CD14-positive monocyte (primary cell): Measurements from ENCODE around the gene CDX2. TPM values are rescaled to one million over a fixed set of nuclear protein-coding genes. Genes with fewer than 3 reads are reported as not detected.

ENCODE experiments used
- DNase-seq, 3 donors: peaks; one replicate each; pipeline ENCODE4 v3.0.0-alpha.2; 2011 to 2022
- H2AFZ ChIP-seq: 2 replicates; pipeline ENCODE4 v1.6.0; 2012; ENCODE audit warnings: mild to moderate bottlenecking, low read depth, low read length, inconsistent platforms; ENCODE audit not compliant: insufficient read depth, poor library complexity, severe bottlenecking
- H3K27ac ChIP-seq, 2 donors: 1 replicate in 1 of 2; 2 replicates in 1 of 2; pipeline ENCODE4 v1.5.1; 2012 to 2013; ENCODE audit warnings: low read length in 2 of 2, control low read depth in 1 of 2, inconsistent platforms in 1 of 2, low read depth in 1 of 2, mild to moderate bottlenecking in 1 of 2
- H3K27me3 ChIP-seq, 2 donors: one replicate each; pipeline versions ENCODE4 v1.6.0 to v1.6.1; 2011 to 2013; ENCODE audit warnings: low read length in 2 of 2; ENCODE audit not compliant: control insufficient read depth in 2 of 2, insufficient read depth in 2 of 2
- H3K36me3 ChIP-seq, 2 donors: replicated peaks in 1 of 2; 1 replicate in 1 of 2; 2 replicates in 1 of 2; pipeline versions ENCODE4 v1.5.1 to v1.6.1; 2012 to 2013; ENCODE audit warnings: low read length in 2 of 2, control low read depth in 1 of 2, inconsistent platforms in 1 of 2, mild to moderate bottlenecking in 1 of 2; ENCODE audit not compliant: insufficient read depth in 2 of 2, control insufficient read depth in 1 of 2
- H3K4me1 ChIP-seq, 2 donors: 1 replicate in 1 of 2; 2 replicates in 1 of 2; pipeline versions ENCODE4 v1.5.1 to v1.6.1; 2012 to 2013; ENCODE audit warnings: low read length in 2 of 2, control low read depth in 1 of 2, inconsistent platforms in 1 of 2, mild to moderate bottlenecking in 1 of 2, moderate library complexity in 1 of 2; ENCODE audit not compliant: insufficient read depth in 2 of 2, control insufficient read depth in 1 of 2
- H3K4me2 ChIP-seq: replicated peaks from 2 replicates; pipeline ENCODE3; 2012; ENCODE audit warnings: low read length, moderate library complexity, mild to moderate bottlenecking; ENCODE audit not compliant: poor library complexity, severe bottlenecking; ENCODE audit errors: extremely low read depth
- H3K4me3 ChIP-seq, 3 experiments: fragments of 200-600 bp in 1 of 3; sonication (generic) in 1 of 3; replicated peaks in 1 of 3; 1 replicate in 2 of 3; 2 replicates in 1 of 3; pipeline ENCODE4 v1.5.1; 2011 to 2013; ENCODE audit warnings: low read length in 3 of 3, mild to moderate bottlenecking in 3 of 3, control low read depth in 2 of 3, low read depth in 2 of 3, inconsistent platforms in 1 of 3, moderate library complexity in 1 of 3
- H3K79me2 ChIP-seq: 2 replicates; pipeline ENCODE4 v1.6.0; 2012; ENCODE audit warnings: mild to moderate bottlenecking, control low read depth, inconsistent platforms, low read length, moderate library complexity; ENCODE audit not compliant: insufficient read depth
- H3K9ac ChIP-seq: 2 replicates; pipeline ENCODE4 v1.6.0; 2017; ENCODE audit warnings: low read length, mild to moderate bottlenecking; ENCODE audit not compliant: insufficient read depth, poor library complexity, severe bottlenecking
- H3K9me3 ChIP-seq, 2 donors: replicated peaks in 1 of 2; 1 replicate in 1 of 2; 2 replicates in 1 of 2; pipeline versions ENCODE4 v1.5.1 to v1.6.1; 2012 to 2013; ENCODE audit warnings: low read length in 2 of 2, control low read depth in 1 of 2; ENCODE audit not compliant: control insufficient read depth in 1 of 2, insufficient read depth in 1 of 2
- H4K20me1 ChIP-seq: 2 replicates; pipeline ENCODE4 v1.6.0; 2012; ENCODE audit warnings: mild to moderate bottlenecking, low read length, control low read depth, moderate library complexity; ENCODE audit not compliant: insufficient read depth
- H3K27ac Mint-ChIP-seq, 7 donors: one replicate each; pipeline ENCODE4 v1.8.0; 2020; ENCODE audit warnings: mild to moderate bottlenecking in 7 of 7, mixed read lengths in 7 of 7, moderate library complexity in 6 of 7, inconsistent platforms in 2 of 7
- H3K27me3 Mint-ChIP-seq, 3 donors: one replicate each; pipeline ENCODE4 v1.8.0; 2021 to 2022; ENCODE audit warnings: low read depth in 3 of 3, mild to moderate bottlenecking in 3 of 3, mixed read lengths in 3 of 3, moderate library complexity in 3 of 3, inconsistent platforms in 1 of 3
- H3K36me3 Mint-ChIP-seq, 2 donors: one replicate each; pipeline ENCODE4 v1.8.0; 2020; ENCODE audit warnings: mixed read lengths in 2 of 2, inconsistent platforms in 1 of 2, mild to moderate bottlenecking in 1 of 2
- H3K4me1 Mint-ChIP-seq: one replicate; pipeline ENCODE4 v1.8.0; 2020; ENCODE audit warnings: mild to moderate bottlenecking, mixed read lengths
- H3K4me3 Mint-ChIP-seq, 2 donors: one replicate each; pipeline ENCODE4 v1.8.0; 2020; ENCODE audit warnings: mild to moderate bottlenecking in 2 of 2, mixed read lengths in 2 of 2, moderate library complexity in 1 of 2
- H3K9me3 Mint-ChIP-seq, 7 donors: one replicate each; pipeline ENCODE4 v1.8.0; 2020 to 2022; ENCODE audit warnings: mixed read lengths in 7 of 7, mild to moderate bottlenecking in 6 of 7, moderate library complexity in 6 of 7, inconsistent platforms in 2 of 7
- CTCF ChIP-seq: fragments of 200-600 bp; IDR thresholded peaks from one replicate; pipeline ENCODE4 v1.8.0; 2022; ENCODE audit warnings: antibody characterized with exemption, mild to moderate bottlenecking
- WGBS: methylation state at CpG from one replicate; pipeline ENCODE4 v1.1.5; 2013; ENCODE audit warnings: missing lambda C conversion rate; ENCODE audit not compliant: insufficient coverage; 5-methylcytosine and 5-hydroxymethylcytosine counted together
- intact Hi-C, 2 donors: fragments of 100-400 bp; cut with micrococcal nuclease; formaldehyde crosslinking; loops; one replicate each; pipeline versions ENCODE4 v1.15.0 to v1.15.1; 2023
- polyA plus RNA-seq, 3 donors: library from polyadenylated mRNA; depleted of rRNA in 1 of 3; unstranded in 2 of 3; stranded (reverse) in 1 of 3; fragments of 300-500 nt in 2 of 3; fragments of >200 nt in 1 of 3; fragmentation: Illumina TruSeq in 2 of 3; gene quantifications; 1 replicate in 2 of 3; 2 replicates in 1 of 3; pipeline ENCODE4 v1.2.3, GENCODE V29; 2012 to 2021

Gene CDX2
- polyA plus RNA-seq, 3 donors: not detected

DNA sequence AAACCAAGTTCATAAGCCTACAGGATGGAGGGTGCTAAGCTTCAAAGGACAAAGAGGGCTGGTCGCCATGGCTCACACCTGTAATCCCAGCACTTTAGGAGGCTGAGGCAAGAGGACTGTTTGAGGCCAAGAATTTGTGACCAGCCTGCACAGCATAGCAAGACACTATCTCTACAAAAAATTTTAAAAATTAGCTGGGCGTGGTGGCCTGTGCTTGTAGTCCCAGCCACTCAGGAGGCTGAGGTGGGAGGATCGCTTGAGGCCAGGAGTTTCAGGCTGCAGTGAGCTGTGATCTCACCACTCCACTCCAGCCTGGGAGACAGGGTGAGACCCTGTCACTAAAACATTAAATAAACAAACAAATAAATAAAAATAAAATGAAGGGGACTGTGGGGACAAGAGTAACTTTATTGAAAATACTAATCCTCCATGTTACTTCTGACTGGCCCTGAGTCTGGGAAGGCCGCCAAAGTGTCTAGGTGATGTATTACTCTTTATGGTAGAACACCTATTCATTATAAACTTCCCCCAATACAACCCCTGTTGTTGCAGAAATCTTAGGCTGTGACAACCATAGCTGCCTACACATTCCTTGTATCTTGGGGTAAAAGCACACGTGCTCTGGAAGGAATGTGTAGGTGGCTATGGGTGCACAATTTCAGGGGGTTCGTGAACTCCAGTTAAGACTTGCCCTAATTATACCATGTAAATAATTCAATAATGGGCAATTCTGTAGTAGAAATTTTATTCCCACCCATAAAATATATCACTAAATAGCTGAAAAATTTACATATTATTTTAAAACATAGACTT lies 34.0 kb upstream of the CDX2 start:
- TF ChIP-seq CTCF: no peak
- H3K27me3 ChIP-seq: no peaks in the 10 kb centered on the region
- Mint-ChIP-seq H3K36me3 (peaks cover 8 to 14% of the 10 kb centered on the region in 2 donors), H3K9me3 (no peaks in the 10 kb centered on the region), H3K27me3 (peaks cover 2 to 3% (median 2%) of the 10 kb centered on the region in 3 donors), H3K4me3 (no peak overlapping the region), H3K27ac (no peak overlapping the region), H3K4me1 (peaks cover under 1% of the 10 kb centered on the region)
- no peak overlapping the region for H3K9ac ChIP-seq
- H3K36me3 ChIP-seq: peaks cover 2 to 14% of the 10 kb centered on the region in 2 donors
- intact Hi-C loops: no loop called here
- 86% methylated on average over 1 of the region's 6 CpGs for WGBS
- no peaks in the 10 kb centered on the region for H4K20me1 ChIP-seq
- H2AFZ ChIP-seq: no peak overlapping the region
- no peak overlapping the region for H3K27ac ChIP-seq
- no peaks in the 10 kb centered on the region for H3K9me3 ChIP-seq
- no peak for DNase-seq
- H3K4me1 ChIP-seq: no peaks in the 10 kb centered on the region
- no peak overlapping the region for H3K4me2 ChIP-seq
- no peak overlapping the region for H3K4me3 ChIP-seq
- H3K79me2 ChIP-seq: no peaks in the 10 kb centered on the region

DNA sequence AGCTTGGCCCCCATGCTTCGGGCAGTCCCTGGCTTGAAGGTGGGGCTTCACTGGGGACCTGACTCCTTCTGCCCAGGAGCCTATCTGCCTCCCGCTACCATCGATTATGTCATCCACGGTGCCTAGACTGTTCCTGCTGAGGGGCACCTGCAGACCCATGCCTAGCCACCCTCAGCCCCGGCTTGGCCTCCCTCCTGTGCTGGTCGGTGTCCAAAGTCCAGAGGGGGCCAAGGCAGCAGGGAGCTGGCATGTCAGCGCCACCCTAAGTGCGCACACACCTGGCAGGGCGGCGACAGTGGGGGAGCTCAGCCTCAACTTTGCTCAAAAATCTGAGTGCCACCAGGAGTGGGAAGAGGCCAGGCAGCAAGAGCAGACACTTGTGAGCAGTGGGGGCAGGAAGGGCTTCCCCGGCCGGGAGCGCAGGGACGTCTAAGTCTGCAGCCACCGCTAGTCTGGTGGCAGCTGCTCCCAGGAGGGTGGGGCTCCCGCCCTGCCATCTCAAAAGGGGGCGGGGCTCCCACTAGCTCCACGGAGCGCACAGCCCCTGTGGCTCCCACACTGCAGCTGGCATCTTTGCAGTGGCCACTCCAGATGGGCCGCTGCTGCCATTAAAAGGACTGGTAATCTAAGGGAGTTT lies 32.8 kb upstream of the CDX2 start:
- WGBS: 81% methylated on average over 19 of the region's 20 CpGs
- intact Hi-C loops: no loop called here
- H3K27me3 Mint-ChIP-seq: peaks cover 2 to 3% (median 2%) of the 10 kb centered on the region in 3 donors
- Histone ChIP-seq H4K20me1 (no peaks in the 10 kb centered on the region), H3K79me2 (no peaks in the 10 kb centered on the region), H3K4me2 (no peak overlapping the region), H3K4me1 (no peaks in the 10 kb centered on the region), H3K27me3 (no peaks in the 10 kb centered on the region), H3K36me3 (peaks cover 2 to 14% of the 10 kb centered on the region in 2 donors), H3K27ac (no peak overlapping the region), H2AFZ (no peak overlapping the region), H3K4me3 (no peak overlapping the region), H3K9ac (no peak overlapping the region), H3K9me3 (no peaks in the 10 kb centered on the region)
- peaks cover 3% of the 10 kb centered on the region for H3K4me1 Mint-ChIP-seq
- H3K9me3 Mint-ChIP-seq: no peaks in the 10 kb centered on the region
- no peak for DNase-seq
- no peak for TF ChIP-seq CTCF
- H3K27ac Mint-ChIP-seq: peak overlapping the region in 1 of 7 donors; percentile 69
- peaks cover 6% of the 10 kb centered on the region in 2 donors for H3K36me3 Mint-ChIP-seq
- no peak overlapping the region for H3K4me3 Mint-ChIP-seq
